HG03520 (cell line): ENCODE measurements around the gene SERAC1.

Experiments
- ATAC-seq: cut with Tn5 transposase; IDR thresholded peaks from one replicate; pipeline ENCODE4 v1.9.1; 2021; ENCODE audit warnings: mild to moderate bottlenecking, moderate library complexity; ENCODE audit not compliant: unreplicated experiment

Gene SERAC1

DNA sequence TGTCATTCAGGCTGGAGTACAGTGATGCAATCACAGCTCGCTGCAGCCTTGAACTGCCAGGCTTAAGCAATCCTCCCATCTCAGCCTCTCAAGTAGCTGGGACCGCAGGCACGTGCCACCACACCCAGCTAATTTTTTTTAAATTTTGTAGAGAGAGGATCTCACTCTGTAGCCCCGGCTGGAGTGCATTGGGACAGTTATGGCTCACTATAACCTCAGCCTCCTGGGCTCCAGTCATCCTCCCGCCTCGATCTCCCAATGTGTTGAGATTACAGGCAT is 86.5 kb downstream of the SERAC1 start:
- no peak for ATAC-seq

DNA sequence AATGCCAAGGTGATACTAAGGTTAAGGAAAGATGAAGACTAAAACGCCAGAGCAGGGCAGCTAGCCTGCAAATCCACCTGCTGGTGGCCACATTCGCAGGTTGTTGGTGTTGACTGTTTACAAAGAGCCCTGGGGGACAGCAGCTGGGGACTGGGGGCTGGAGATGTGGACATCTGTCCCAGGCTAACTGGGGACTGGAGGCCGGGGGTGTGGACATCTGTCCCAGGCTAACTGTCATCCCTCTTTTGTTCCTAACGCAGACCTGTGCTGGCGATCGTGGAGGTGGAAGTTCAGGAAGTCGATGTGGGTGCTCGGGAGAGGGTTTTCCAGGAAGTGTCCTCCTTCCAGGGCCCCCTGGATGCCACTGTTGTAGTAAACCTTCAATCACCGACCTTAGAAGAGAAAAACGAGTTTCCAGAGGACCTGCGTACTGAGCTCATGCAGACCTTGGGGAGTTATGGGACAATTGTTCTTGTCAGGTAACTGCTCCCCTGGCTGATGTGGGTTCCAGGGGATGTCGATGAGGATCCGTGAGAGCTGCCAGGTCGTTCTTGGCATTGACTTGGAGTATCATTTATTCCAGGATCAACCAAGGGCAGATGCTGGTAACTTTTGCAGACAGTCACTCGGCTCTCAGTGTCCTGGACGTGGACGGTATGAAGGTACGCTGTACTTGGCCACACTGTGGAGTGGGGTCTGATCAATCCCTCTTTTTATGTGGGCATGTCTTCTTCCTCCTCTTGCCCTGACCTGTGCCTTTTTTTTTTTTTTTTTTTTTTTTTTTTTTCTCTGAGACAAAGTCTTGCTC is 87.0 kb downstream of the SERAC1 start:
- ATAC-seq, result no peak

DNA sequence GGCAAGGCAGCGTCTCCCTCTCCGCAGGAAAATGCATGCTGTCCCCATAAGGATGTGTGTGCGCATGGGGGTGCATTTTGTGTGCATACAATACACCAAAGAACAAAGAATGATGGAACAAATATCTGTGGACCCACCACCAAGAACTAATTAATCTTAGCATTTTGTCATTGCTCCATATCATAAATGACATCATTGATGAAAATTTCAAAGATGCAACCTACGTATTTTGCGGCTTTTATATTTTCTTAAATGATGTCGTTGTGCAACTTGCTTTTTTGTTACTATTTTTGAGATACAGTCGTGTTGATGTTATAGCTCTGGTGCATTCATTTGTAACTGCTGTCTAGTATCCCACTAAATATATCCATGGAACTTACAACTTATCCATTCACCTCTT is 89.7 kb downstream of the SERAC1 start:
- no peak for ATAC-seq

DNA sequence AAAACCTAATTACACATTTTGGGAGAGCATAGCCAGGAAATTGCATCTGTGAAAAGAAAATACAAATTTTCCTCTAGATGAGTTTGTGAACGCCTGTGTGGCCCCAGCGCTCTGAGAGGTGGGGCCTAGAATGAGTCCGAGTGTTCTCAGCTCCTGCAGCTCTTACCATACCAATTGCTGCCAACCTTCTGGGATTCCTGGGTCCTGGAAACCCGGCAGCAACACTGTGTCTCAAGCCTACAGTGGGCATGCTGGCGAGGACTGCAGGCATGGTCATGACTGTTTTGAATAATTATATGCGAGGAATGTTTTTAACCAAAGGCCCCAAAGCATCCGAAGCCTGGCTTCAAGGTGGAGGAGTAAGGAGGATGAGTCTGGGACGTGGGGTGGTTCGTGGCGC is 90.4 kb downstream of the SERAC1 start:
- ATAC-seq, result no peak

DNA sequence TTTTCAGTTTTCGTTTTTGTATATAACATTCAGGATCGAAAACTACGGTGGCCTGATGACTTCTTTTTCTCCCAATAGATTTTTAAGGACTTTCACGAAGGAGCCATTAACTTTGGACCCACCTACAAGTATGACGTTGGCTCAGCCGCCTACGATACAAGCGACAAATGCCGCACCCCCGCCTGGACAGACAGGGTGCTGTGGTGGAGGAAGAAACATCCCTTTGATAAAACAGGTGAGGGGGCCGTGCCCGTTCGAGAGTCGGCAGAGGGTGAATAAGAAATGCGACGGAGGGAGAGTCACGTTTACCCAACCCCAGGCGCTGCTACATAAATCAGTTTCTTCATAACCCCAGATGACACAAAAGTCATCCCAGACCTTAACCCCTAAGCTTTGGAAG is 91.5 kb downstream of the SERAC1 start:
- no peak for ATAC-seq

DNA sequence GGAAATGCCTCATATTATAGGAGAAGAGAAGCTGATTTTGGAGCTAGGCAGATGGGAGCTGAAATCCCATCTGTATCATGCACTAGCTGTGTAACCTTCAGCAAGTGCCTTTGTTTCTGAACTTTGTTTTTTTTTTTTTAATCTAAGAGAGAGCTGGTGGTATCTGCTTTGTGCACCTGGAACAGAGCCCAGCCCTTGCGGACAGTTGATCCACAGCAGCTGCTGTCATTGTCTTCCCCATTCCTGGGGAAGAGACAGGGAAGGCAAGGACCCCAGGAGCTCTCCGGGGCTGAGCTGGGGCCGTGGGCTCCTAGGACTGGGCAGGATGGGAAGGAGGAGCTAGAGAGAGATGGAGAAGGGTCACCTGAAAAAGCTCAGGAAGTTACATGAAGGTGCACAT is 94.3 kb downstream of the SERAC1 start:
- ATAC-seq, result no peak

DNA sequence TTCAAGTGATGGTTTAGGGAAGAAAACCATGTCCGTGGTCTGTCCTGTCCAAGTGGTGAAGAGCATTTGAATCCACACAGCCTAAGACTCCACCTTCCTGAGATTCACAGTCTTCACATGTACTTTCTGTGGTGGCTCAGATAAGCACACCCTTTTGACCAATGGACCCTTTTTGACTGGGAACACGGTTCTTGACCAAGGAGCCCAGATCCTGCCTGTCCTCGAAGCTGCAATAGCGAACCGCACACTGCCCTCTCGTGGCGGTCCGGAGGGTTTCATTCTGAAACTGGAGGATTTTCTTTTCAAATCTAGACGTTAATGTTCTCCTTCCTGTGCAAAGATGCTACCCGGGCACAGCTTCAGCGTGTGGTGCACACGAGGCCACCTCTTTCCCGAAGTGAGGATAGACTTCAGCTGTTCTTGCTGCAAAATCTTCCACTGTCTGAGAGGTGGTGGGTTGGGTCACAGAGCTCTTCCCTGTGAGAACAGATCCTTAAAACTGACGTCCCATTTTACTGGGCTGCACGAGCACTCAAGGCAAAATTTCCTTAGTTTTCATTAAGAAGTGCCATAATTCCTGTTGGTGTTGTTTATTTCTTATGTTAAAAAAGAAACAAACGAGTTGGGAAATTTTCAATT is 95.9 kb downstream of the SERAC1 start:
- peak; percentile 44 for ATAC-seq

DNA sequence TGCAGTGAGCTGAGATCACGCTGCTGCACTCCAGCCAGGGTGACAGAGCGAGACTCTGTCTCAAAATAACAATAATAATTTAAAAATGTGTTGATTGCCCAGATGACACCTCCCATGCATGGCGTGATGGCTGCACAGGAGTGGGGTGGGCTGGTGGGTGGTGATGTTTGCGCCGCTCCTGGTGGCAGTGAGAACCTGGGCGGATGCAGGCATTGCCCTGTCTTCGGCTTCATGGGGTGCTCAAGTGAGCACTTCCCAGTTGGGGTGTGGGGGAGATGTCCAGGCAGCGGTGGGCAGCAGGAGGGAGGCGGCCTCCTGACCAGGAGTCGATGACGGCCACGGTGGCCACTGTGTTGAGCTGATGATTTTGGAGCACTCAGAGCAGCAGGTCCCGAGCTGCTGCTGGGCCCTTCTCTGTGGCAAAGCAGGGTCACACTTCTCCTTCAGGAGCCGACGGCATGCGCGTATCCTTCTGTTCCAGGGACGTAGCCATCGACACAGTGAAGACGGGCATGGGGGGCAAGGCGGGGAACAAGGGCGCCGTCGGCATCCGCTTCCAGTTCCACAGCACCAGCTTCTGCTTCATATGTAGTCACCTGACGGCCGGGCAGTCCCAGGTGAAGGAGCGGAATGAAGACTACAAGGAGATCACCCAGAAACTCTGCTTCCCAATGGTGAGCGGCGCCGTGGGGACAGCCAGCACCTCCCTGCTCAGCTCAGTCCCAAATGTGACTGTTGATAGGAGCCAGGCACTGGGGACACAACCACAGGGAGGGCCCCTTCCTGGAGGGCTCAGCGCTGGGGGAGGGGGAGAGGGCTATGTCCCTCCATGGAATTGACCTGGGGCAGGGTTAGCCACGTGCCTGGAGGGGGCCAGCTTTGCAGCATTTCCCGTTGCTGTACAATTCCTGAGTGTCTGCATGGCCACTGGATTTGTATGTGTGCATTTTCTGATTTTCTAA is 96.7 kb downstream of the SERAC1 start:
- ATAC-seq, result no peak

DNA sequence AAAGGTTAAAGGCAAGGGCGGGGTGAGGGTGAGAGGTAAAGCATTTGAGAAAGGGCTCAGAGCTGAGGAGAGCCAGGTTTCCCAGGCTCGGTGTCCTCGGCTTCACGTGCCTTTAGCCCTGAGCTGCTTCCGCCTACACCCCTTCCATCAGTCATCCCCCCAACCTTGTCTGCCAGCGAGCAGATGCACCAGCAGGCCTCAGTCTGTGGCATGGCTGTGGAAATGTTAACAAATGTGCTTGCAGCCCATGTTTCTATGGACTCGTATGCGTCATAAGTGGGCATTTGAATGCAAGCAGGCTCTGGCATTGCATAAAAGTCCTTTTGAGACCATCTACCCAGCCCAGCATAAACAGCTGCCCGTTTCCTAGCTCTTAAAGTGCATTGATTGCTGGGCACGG is 97.5 kb downstream of the SERAC1 start:
- no peak for ATAC-seq

DNA sequence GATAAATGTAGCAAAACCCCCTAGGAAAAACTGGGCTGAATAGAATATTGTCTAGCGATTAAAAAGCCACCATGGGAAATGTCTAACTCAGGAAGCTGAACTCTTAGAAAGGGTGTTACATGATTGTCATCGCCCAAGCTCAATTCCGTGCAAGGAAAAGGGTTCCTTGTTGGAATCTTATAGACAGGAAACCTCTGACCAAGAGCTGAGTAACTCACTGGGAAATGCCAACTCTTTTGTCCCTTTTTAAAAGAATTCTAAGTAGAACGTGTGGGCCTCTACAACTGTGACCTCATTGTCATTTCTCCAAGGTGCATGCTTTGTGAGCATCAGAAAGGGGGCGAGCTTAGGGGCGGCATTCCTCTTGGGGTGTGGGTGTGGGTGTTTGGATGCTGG is 98.3 kb downstream of the SERAC1 start:
- no peak for ATAC-seq

DNA sequence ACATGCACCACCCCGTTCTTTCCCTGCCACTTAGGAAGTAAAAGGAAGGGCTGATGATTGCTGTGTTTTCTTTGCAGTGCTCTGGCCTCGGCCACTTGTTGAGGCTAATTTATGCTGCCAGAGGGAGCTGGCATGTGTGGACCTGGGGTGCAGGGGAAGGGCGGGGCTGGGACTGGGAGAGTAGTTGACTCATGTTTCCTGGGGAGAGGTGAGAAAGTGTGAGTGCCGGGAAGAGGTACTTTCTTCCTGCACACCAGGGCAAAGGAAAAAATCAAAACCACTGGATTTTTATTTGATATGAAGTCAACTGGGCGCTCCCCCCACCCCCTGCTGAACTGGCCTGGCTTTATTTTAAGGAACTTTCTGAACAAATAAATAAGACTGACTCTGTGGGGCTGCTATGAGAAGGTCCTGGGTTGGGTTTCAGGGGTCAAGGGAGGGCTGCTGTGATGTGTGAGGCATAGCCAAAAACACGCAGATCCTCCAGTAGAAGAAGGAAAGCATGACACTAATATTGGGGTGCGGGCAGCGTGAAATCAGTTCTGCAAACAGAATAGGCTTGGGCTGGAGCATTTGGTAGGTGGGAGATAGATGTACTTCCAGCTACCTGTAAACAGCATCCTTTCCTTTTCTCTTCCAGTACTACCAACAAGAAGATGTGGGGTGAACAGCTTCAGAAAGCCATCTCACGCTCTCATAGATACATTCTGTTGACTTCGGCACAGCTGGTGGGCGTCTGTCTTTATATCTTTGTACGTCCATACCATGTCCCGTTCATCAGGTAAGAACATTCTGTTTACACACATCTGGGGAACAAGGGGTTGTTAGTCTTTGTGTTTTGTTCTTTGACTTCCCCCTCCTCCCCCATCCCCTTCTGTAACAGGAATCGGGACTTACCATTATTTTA is 98.9 kb downstream of the SERAC1 start:
- no peak for ATAC-seq

DNA sequence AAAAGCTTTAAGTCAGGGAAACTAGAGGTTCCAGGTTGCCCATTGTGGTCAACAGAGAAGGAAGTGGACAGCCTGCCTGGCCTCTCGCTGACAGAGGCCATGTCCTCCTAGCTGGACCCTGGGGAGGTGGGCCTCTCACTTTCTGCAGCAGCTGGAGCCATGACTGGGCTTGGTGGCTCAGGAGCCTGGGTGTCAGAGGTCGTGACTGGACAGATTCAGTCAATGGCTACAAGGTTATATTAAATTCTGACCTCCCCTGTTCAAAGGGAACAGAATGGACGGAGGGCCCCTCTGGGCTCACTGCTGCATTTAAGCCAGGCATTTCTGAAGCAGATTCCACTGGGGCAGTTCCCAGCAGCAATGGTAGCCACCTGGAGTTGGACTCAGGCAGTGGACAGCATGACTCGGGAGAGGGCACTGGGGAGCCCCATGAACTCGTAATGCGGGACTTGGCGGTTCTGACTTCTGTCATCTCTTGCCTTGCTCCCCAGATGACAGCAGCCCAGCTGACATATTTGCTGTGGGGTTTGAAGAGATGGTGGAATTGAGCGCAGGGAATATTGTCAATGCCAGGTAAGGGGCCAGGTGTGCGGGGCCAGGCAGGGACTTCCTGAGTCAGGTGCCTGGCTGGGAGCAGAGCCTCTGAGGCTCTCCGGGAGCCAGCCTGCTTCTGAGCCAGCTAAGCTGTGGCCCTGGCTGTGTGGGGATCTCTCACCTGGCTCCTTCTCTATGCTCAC is 99.7 kb downstream of the SERAC1 start:
- no peak for ATAC-seq

DNA sequence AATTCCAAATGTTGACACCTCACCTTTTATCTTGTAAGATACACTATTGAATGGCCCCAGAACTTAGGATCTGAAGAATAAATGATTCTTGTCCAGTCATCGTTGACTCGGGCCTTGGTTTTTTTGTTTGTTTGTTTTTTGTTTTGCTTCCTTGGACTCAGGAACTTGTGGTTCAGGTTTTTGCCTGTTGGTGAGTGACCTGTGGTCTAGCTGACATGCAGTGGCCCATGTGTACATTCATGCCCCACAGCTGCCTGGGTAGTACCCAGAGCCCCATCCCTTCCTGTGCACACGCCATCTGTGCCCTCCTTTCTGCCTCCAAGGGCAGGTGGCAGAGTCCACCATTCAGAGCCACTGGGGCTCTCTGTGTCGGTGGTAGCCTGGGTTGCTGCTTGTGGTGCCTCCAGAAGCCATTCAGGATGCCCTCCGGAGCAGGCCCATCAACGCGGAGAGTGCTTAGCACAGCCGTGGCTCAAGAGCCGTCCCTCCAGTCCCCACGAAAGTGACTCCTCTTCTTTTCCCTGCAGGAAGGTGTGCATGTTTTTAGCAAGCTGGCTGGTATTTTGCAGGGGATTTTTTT is 100.5 kb downstream of the SERAC1 start:
- ATAC-seq, result no peak

DNA sequence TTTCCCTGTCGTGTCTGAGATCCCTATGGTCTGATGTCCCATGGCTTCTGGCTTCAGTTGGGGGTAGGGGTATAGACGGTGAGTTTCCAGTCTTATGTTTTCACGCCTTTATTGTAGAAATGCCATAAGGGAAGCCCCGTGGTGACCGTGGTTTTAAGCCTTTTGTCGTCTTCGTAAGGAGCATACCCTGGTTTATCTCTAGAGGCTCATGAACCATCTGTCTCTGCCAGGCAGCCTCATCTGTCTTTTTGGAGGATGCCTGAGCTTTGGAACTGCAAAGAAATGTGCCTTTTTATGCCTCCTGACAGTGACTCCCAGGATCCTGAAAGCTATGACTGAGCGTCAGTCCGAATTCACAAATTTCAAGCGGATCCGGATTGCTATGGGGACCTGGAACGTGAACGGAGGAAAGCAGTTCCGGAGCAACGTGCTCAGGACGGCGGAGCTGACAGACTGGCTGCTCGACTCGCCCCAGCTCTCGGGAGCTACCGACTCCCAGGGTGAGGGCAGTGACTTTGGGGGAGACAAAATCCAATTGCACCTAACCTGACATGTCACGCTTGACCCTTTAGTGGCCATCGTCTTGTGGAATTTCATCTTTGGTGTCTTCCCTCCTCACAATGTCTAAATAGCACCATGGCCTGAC is 101.8 kb downstream of the SERAC1 start:
- no peak for ATAC-seq

DNA sequence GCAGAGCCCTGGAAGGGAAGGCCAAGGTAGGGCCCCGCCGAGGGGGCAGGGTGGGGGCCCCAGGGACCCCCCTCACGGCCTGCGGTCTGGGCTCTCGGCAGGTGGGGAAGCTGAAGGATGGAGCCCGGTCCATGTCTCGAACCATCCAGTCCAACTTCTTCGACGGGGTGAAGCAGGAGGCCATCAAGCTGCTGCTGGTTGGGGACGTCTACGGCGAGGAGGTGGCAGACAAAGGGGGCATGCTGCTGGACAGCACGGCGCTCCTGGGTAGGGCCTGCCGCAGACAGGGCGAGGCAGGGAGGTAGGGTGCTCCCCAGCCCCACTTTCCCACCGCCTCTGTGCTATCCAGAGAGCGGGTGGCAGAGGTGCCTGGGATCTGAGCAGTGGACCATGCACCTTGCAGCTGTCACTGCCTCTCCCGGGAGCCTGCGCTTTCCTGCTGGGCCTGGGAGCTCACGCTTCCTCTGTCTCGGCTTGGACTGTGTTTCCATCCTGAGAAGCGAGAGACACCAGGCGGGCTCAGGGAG is 103.3 kb downstream of the SERAC1 start:
- ATAC-seq, result no peak

DNA sequence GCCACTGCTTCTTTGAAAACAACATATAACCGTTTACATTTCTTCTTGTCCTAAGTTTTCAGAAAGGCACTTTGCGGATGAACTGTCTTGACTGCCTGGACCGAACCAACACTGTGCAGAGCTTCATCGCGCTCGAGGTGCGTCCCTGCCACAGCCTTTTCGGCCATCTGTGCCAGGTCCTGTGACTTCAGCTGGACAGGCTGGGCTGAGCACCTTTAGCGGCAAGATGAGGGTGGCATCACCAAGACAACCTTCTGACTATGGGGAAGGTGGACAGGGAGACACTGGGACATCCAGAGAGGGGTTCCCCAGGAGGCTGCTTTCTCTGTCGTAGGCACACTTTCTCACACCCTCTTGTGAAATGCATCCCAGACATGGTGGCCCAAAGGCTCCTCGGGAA is 104.3 kb downstream of the SERAC1 start:
- ATAC-seq, result no peak

DNA sequence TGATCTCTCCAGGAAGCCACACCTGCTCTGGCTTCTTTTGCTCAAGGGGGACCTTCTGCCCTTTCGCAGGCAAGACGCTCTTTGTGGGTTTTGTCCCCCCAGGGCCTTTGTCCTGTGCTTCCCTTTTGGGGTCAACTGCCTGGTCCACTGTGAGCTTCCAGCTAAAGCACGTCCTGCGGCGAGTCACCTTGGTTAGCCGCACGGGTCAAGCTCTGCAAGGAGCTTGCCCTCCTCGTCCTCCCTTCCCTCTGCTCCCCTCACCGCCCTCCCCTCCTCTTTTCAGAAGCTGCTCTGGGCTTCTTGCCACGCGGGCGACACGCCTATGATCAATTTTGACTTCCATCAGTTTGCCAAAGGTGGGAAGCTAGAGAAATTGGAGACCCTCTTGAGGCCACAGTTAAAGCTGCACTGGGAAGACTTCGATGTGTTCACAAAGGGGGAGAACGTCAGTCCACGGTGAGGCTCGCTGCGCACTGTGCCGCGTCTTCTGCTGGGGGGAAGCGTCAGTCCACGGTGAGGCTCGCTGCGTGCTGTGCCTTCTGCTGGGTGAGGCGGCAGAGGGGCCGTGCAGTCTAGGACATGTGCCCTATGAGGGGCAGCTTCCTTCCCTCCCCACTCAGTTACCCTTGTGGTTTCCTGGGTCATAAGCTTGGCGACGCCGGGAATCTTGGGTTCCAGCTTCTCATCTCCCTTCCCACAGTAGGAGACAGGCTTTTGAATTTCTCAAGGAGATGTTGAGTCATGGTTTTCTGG is 106.2 kb downstream of the SERAC1 start:
- no peak for ATAC-seq

DNA sequence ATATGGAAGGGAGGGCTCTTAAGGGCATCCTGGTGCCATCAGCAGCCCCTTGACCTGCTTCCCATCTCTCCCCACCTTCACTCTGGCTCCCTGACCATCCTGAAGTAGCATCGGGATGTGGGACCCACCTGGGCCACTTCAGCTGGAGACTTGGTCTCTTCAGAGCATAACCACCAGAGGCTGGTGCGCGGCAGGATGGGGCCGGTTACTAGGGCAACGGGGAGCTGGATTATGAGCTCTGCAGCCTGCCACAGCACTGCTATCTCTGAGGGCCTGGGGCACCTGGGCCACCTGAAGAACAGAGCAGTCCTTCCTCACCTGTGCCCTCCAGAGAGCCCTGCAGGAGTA is 106.7 kb downstream of the SERAC1 start:
- no peak for ATAC-seq
